ES-I3 (cell line): ENCODE results near the gene SP3.

Experiments
- H3K36me3 ChIP-seq: 2 replicates; pipeline ENCODE4 v1.6.1; 2013; ENCODE audit warnings: mild to moderate bottlenecking, low read length, control low read depth, moderate library complexity; ENCODE audit not compliant: insufficient read depth
- H3K4me1 ChIP-seq: 2 replicates; pipeline ENCODE4 v1.6.1; 2013; ENCODE audit warnings: mild to moderate bottlenecking, control low read depth, low read length; ENCODE audit not compliant: insufficient read depth
- H3K9ac ChIP-seq: 2 replicates; pipeline ENCODE4 v1.6.1; 2013; ENCODE audit warnings: low read depth, mild to moderate bottlenecking, low read length, moderate library complexity
- H3K9me3 ChIP-seq: 2 replicates; pipeline ENCODE4 v1.6.1; 2013; ENCODE audit warnings: mild to moderate bottlenecking, low read length, moderate library complexity; ENCODE audit not compliant: control insufficient read depth, insufficient read depth

The SP3 gene

GRCh38 chr2:173931751-173932150 is 33.4 kb downstream of the SP3 start:
- H3K9me3 ChIP-seq, result no peaks in the 10 kb centered on the region
- H3K36me3 ChIP-seq, result peaks cover 3% of the 10 kb centered on the region; the same call in 1 of the 2 replicates
- H3K4me1 ChIP-seq, result no peaks in the 10 kb centered on the region
- no peak overlapping the region for H3K9ac ChIP-seq

- no peaks in the 10 kb centered on the region for H3K9me3 ChIP-seq
- no peaks in the 10 kb centered on the region for H3K4me1 ChIP-seq
- H3K9ac ChIP-seq, result no peak overlapping the region
- H3K36me3 ChIP-seq, result peaks cover 3% of the 10 kb centered on the region; the same call in 1 of the 2 replicates
Observed at GRCh38 chr2:173929441-173929840, 35.7 kb downstream of the SP3 start.

- no peaks in the 10 kb centered on the region for H3K9me3 ChIP-seq
- H3K36me3 ChIP-seq, result peaks cover 3% of the 10 kb centered on the region; the same call in 1 of the 2 replicates
- no peaks in the 10 kb centered on the region for H3K4me1 ChIP-seq
- no peak overlapping the region for H3K9ac ChIP-seq
Observed at GRCh38 chr2:173926875-173927274, 38.3 kb downstream of the SP3 start.

- Histone ChIP-seq H3K36me3 (no peaks in the 10 kb centered on the region), H3K9ac (no peak overlapping the region), H3K4me1 (no peaks in the 10 kb centered on the region), H3K9me3 (no peaks in the 10 kb centered on the region)
Observed at GRCh38 chr2:173924285-173924684, 40.9 kb downstream of the SP3 start.

GRCh38 chr2:173922760-173923159 is 42.4 kb downstream of the SP3 start:
- Histone ChIP-seq H3K4me1 (no peaks in the 10 kb centered on the region), H3K9me3 (no peaks in the 10 kb centered on the region), H3K36me3 (no peaks in the 10 kb centered on the region), H3K9ac (no peak overlapping the region)

DNA sequence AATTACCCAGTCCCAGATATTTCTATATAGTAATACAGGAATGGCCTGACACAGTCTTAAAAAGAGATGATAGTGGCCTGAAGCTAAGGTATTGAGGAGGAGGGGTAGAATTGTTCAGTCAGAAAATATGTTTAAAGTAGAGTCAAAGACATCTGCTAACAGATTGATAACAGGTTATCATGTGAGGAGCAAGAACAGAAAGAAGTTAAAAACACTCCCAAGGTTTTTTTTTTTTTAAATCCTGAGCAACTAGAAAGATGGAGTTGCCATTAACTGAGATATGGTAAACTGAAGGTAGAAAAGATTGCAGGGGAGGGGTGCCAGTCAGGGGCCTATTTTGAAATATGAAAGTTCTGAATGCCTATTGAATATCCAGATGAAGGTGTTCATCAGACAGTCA is 43.1 kb downstream of the SP3 start:
- no peaks in the 10 kb centered on the region for H3K36me3 ChIP-seq
- no peak overlapping the region for H3K9ac ChIP-seq
- no peaks in the 10 kb centered on the region for H3K4me1 ChIP-seq
- no peaks in the 10 kb centered on the region for H3K9me3 ChIP-seq

- H3K9me3 ChIP-seq, result no peaks in the 10 kb centered on the region
- peaks cover 4% of the 10 kb centered on the region; the same call in 1 of the 2 replicates for H3K36me3 ChIP-seq
- H3K9ac ChIP-seq, result no peak overlapping the region
- no peaks in the 10 kb centered on the region for H3K4me1 ChIP-seq
Observed at GRCh38 chr2:173914055-173914927, 50.9 kb downstream of the SP3 start.

DNA sequence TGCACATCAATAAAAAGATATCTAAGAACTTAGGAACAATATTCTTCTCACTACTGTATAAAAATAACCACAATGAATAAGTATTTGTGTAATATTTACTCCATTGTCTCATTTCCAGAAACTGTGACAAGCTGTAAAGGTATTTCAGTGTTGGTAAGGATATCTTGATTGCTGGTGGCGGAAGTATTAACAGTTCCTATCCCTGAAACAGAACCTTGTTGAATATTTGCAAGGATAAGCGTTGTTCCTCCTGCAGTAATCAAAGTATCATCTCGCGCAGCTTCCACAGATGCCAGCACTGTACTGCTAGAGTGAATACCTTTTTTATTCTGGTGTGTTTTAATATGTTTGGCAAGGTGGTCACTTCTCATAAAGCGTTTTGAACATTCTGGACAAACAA is 55.3 kb downstream of the SP3 start:
- H3K9me3 ChIP-seq, result no peaks in the 10 kb centered on the region
- no peaks in the 10 kb centered on the region for H3K4me1 ChIP-seq
- H3K9ac ChIP-seq, result no peak overlapping the region
- H3K36me3 ChIP-seq, result peaks cover 8% of the 10 kb centered on the region

DNA sequence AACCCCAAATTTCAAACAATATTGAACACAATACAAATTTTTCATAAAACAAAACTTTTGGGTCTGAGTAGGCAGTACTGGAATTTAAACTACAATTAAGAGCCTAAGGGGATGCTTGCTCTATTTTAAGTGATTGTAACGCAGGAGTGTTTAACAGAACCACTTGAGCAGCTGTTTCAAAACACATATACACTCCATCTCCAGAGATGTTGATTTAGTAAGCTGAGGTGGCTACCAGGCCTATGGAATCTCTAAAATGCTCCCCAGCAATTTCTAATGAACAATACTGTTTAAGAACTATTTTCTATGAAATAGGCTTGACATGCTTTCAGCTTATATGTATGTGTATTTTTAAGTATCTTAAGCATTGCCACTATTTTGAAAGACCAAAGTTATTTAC is 58.5 kb downstream of the SP3 start:
- Histone ChIP-seq H3K9ac (no peak overlapping the region), H3K9me3 (no peaks in the 10 kb centered on the region), H3K4me1 (no peaks in the 10 kb centered on the region), H3K36me3 (peaks cover 10% of the 10 kb centered on the region; the same call in 1 of the 2 replicates)

DNA sequence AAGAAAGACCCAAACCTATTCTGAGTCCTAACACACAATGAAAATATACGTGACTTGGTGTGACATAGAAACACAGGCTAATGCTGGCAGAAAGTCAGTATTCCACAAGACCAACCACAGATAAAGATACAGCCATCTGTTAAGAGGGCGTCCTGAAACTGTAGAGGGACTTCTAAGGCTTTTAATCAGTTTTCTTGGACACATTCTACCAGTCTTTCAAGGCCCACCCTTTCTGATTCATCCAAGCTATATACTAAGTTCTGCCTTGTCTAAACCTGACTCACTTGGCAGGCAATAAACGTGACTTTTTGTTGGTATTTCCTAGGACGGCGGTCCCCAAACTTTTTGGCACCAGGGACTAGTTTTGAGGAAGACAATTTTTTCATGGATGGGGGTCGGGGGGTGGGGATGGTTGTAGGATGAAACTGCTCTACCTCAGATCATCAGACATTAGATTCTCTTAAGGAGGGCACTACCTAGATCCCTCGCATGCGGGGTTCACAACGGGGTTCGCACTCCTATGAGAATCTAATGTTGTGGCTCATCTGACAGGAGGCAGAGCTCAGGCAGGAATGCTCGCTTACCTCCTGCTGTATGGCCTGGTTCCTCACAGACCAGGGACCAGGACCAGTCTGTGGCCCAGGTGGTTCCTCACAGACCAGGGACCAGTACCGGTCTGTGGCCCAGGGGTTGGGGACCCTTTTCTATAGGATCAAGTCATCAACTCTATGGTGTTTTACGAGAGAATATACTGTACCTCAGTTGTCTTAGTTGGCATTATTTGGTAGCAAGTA is 61.4 kb downstream of the SP3 start:
- Histone ChIP-seq H3K9me3 (no peaks in the 10 kb centered on the region), H3K36me3 (peaks cover 10% of the 10 kb centered on the region; the same call in 1 of the 2 replicates), H3K9ac (no peak overlapping the region), H3K4me1 (no peaks in the 10 kb centered on the region)

- H3K4me1 ChIP-seq, result no peaks in the 10 kb centered on the region
- H3K9ac ChIP-seq, result no peak overlapping the region
- H3K36me3 ChIP-seq, result no peaks in the 10 kb centered on the region
- no peaks in the 10 kb centered on the region for H3K9me3 ChIP-seq
Observed at GRCh38 chr2:173898996-173899395, 66.2 kb downstream of the SP3 start.

GRCh38 chr2:173898178-173898668 is 67.0 kb downstream of the SP3 start:
- Histone ChIP-seq H3K9ac (no peak overlapping the region), H3K4me1 (no peaks in the 10 kb centered on the region), H3K9me3 (no peaks in the 10 kb centered on the region)

GRCh38 chr2:173896755-173897154 is 68.4 kb downstream of the SP3 start:
- Histone ChIP-seq H3K9ac (no peak overlapping the region), H3K4me1 (no peaks in the 10 kb centered on the region), H3K36me3 (no peaks in the 10 kb centered on the region), H3K9me3 (no peaks in the 10 kb centered on the region)

More at GRCh38 chr2:173898178-173898668, 67.0 kb downstream of the SP3 start:
- no peaks in the 10 kb centered on the region for H3K36me3 ChIP-seq

GRCh38 chr2:173892341-173892740 is 72.8 kb downstream of the SP3 start:
- Histone ChIP-seq H3K36me3 (no peaks in the 10 kb centered on the region), H3K9ac (no peak overlapping the region), H3K9me3 (peaks cover 8% of the 10 kb centered on the region), H3K4me1 (no peaks in the 10 kb centered on the region)
